Fibroblast of peridontal ligament (primary cell): ENCODE data around the gene FAM98C.

Experiments used
- DNase-seq: peaks from one replicate; pipeline ENCODE4 v3.0.0-alpha.2; 2010; ENCODE audit errors: extremely low read depth

FAM98C gene

DNA sequence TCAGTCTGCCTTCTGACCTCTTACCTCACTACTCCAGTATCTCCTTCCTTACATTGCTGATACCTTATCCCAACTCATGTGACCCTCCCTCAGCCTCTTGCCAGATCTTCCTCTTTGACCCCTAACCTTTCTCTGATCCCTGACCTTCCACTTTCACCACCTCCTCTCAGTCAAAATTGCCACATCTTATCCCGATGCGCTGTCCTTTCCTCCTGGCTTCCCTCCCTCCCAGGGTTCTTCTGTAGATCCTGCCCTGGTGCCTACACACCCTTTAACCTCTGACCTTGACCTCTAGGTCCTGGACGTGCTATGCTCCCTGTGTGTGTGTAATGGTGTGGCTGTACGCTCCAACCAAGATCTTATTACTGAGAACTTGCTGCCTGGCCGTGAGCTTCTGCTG is 54.3 kb downstream of the FAM98C start:
- DNase-seq, result no peak

DNA sequence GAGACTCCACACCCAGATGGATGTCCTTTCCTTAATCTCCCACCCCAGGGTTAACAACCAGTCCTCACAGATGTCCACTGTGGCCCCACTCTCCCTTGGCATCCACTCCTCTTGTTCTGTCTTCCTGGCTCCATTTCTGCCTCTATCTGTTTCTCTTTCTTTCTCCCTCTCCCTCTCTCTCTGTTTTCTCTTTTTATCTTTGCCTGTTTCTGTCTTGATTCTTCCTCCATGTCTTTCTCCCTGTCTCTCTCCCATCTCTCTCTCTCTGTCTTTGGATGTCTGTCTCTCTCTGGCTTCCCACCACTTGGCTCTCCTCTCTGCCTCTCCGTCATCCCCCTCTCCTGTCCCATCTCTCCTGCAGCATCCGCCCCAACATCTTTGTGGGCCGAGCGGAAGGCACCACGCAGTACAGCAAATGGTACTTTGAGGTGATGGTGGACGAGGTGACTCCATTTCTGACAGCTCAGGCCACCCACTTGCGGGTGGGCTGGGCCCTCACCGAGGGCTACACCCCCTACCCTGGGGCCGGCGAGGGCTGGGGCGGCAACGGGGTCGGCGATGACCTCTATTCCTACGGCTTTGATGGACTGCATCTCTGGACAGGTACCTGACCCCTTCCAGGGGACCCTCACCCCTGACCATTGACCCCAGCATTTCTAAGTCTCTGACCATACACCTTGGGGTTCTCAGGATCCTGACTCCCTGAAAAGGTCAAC is 55.0 kb downstream of the FAM98C start:
- no peak for DNase-seq
